ENCODE data around the gene CEP95. TPM values are rescaled to one million over a fixed set of nuclear protein-coding genes. Genes with fewer than 3 reads are reported as not detected.

The CEP95 gene
- total and polyA plus RNA-seq, 2 of the 13 experiments (the other 11 are each of a cell fraction or from before 2014, with no cell fraction given), result 65.9 to 68.8 TPM

DNA sequence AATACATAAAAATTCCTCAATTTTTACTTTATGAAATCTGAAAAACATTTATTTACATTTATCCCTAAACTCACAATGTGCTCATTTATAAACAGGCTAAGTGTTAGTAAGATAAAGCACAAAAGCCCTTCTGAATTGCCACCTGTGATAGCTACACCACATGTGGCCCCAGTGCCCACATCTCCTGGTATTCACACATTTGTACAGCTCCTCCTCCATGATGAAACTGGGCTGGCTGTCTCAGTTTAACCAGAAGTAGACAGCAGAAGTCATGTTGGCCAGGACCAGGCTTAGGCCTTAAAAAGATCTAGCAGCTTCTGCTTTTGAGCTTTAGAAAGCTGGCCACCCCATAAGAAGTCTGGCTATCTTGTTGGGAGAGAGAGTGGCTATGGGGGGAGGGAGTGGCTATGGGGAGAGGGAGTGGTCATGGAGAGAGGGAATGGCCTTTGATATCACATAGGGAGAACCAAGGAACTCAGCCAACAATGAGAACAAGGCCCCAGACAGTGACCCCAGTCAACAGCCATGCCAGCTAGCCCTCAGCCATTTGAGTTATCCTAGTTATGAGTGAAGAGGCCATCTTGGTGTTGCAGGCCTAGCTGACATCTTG lies 47.4 kb downstream of the CEP95 start:
- FAIRE-seq (no peak), DNase-seq (ENCODE audit: low spot score) (no peak), ATAC-seq (no peak)
- Histone ChIP-seq H3K4me2 (ENCODE audit: low read depth, low read length) (no peak overlapping the region), H3K27me3 (ENCODE audit: control insufficient read depth in 1 of 2, insufficient read depth in 2 of 2, low read length in 2 of 2) (no peaks in the 10 kb centered on the region; a peak in 1 of 5 replicates), H3K36me3 (replicated peaks in 1 of 2; ENCODE audit: control insufficient read depth in 1 of 2, insufficient read depth in 2 of 2, low read length in 2 of 2) (peaks cover 7 to 24% of the 10 kb centered on the region in 2 experiments; a peak in 4 of 5 replicates), H3K9me3 (ENCODE audit: low read length) (no peaks in the 10 kb centered on the region), H3K27ac (ENCODE audit: extremely low read length, insufficient read depth, low read length) (no peak overlapping the region), H3K4me3 (replicated peaks in 1 of 3; ENCODE audit: insufficient read depth in 1 of 3, low read depth in 2 of 3, low read length in 3 of 3) (no peak overlapping the region), H4K20me1 (ENCODE audit: insufficient read depth, low read length) (no peaks in the 10 kb centered on the region), H3K4me1 (ENCODE audit: insufficient read depth, low read length) (no peaks in the 10 kb centered on the region), H3K79me2 (ENCODE audit: insufficient read depth, low read length) (no peaks in the 10 kb centered on the region), H3K9ac (ENCODE audit: insufficient read depth, low read depth, low read length) (no peak overlapping the region), H2AFZ (ENCODE audit: low read length) (no peak overlapping the region)
- ChIA-PET CTCF (ENCODE audit: low intra/inter-chr PET ratio, low total read pairs) (no interaction called here), POLR2A (no interaction called here)
- BruUV-seq (replicated peaks), result no TSS peak
- no peak for TF ChIP-seq ZNF326 (CRISPR knock-in tag; IDR thresholded peaks at IDR 0.05; ENCODE audit: borderline replicate concordance)
- TF ChIP-seq, protein P1, sequence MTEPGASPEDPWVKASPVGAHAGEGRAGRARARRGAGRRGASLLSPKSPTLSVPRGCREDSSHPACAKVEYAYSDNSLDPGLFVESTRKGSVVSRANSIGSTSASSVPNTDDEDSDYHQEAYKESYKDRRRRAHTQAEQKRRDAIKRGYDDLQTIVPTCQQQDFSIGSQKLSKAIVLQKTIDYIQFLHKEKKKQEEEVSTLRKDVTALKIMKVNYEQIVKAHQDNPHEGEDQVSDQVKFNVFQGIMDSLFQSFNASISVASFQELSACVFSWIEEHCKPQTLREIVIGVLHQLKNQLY (CRISPR knock-in tag; IDR thresholded peaks at IDR 0.05), result no peak
- TF ChIP-seq SAP130 (CRISPR knock-in tag; IDR thresholded peaks at IDR 0.05; ENCODE audit: low read depth), result no peak
- TF ChIP-seq, protein P2, sequence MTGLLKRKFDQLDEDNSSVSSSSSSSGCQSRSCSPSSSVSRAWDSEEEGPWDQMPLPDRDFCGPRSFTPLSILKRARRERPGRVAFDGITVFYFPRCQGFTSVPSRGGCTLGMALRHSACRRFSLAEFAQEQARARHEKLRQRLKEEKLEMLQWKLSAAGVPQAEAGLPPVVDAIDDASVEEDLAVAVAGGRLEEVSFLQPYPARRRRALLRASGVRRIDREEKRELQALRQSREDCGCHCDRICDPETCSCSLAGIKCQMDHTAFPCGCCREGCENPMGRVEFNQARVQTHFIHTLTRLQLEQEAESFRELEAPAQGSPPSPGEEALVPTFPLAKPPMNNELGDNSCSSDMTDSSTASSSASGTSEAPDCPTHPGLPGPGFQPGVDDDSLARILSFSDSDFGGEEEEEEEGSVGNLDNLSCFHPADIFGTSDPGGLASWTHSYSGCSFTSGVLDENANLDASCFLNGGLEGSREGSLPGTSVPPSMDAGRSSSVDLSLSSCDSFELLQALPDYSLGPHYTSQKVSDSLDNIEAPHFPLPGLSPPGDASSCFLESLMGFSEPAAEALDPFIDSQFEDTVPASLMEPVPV (CRISPR knock-in tag; IDR thresholded peaks at IDR 0.05), result no peak
- TF ChIP-seq, protein P3, sequence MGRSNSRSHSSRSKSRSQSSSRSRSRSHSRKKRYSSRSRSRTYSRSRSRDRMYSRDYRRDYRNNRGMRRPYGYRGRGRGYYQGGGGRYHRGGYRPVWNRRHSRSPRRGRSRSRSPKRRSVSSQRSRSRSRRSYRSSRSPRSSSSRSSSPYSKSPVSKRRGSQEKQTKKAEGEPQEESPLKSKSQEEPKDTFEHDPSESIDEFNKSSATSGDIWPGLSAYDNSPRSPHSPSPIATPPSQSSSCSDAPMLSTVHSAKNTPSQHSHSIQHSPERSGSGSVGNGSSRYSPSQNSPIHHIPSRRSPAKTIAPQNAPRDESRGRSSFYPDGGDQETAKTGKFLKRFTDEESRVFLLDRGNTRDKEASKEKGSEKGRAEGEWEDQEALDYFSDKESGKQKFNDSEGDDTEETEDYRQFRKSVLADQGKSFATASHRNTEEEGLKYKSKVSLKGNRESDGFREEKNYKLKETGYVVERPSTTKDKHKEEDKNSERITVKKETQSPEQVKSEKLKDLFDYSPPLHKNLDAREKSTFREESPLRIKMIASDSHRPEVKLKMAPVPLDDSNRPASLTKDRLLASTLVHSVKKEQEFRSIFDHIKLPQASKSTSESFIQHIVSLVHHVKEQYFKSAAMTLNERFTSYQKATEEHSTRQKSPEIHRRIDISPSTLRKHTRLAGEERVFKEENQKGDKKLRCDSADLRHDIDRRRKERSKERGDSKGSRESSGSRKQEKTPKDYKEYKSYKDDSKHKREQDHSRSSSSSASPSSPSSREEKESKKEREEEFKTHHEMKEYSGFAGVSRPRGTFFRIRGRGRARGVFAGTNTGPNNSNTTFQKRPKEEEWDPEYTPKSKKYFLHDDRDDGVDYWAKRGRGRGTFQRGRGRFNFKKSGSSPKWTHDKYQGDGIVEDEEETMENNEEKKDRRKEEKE (IDR thresholded peaks at IDR 0.05), result no peak
- TF ChIP-seq MYC (CRISPR knock-in tag; IDR thresholded peaks at IDR 0.05; ENCODE audit: borderline replicate concordance), result no peak
- in situ Hi-C loops (cut with HindIII; ENCODE audit: extremely low pct_ligation_motif_present, low pct_unique_long_range_greater_than_20kb), result no loop called here
- intact Hi-C loops (cut with micrococcal nuclease; ENCODE audit: unreplicated experiment), result no loop called here

Measured in HepG2 (cell line).